Parathyroid adenoma (tissue), 2 donors: ENCODE data around the gene CHTOP.

Experiments
- H2AFZ ChIP-seq: fragments of 300-600 bp; sonication (generic); one replicate; pipeline ENCODE4 v1.7.0; 2017; ENCODE audit warnings: antibody characterized with exemption, mild to moderate bottlenecking
- H3K27ac ChIP-seq: fragments of 300-600 bp; sonication (generic); one replicate; pipeline ENCODE4 v1.7.0; 2017
- H3K27me3 ChIP-seq: fragments of 300-600 bp; sonication (generic); one replicate; pipeline ENCODE4 v1.7.0; 2017; ENCODE audit warnings: low read length; ENCODE audit not compliant: control insufficient read depth, insufficient read depth
- H3K36me3 ChIP-seq: fragments of 300-600 bp; sonication (generic); one replicate; pipeline ENCODE4 v1.7.0; 2017; ENCODE audit warnings: low read length; ENCODE audit not compliant: control insufficient read depth, insufficient read depth
- H3K4me1 ChIP-seq: fragments of 300-600 bp; sonication (generic); one replicate; pipeline ENCODE4 v1.7.0; 2017; ENCODE audit warnings: control low read depth
- H3K4me2 ChIP-seq: fragments of 300-600 bp; sonication (generic); one replicate; pipeline ENCODE4 v1.7.0; 2017; ENCODE audit warnings: low read length
- H3K4me3 ChIP-seq: fragments of 300-600 bp; sonication (generic); one replicate; pipeline ENCODE4 v1.7.0; 2017; ENCODE audit warnings: low read depth, low read length
- H3K79me2 ChIP-seq: fragments of 300-600 bp; sonication (generic); one replicate; pipeline ENCODE4 v1.7.0; 2017; ENCODE audit warnings: control low read depth
- H3K9ac ChIP-seq: fragments of 300-600 bp; sonication (generic); one replicate; pipeline ENCODE4 v1.7.0; 2017; ENCODE audit warnings: mild to moderate bottlenecking
- H3K9me3 ChIP-seq: fragments of 300-600 bp; sonication (generic); one replicate; pipeline ENCODE4 v1.7.0; 2017; ENCODE audit warnings: low read length; ENCODE audit not compliant: control insufficient read depth
- CTCF ChIP-seq: fragments of 300-600 bp; sonication (generic); IDR thresholded peaks from one replicate; pipeline ENCODE4 v1.7.0; 2017; ENCODE audit warnings: antibody characterized with exemption, mild to moderate bottlenecking
- donor health status: primary hyperparathyroidism.

CHTOP gene

GRCh38 chr1:153687346-153688125 is 53.7 kb downstream of the CHTOP start:
- H3K27ac ChIP-seq, result no peak overlapping the region
- TF ChIP-seq CTCF, result no peak
- H3K4me1 ChIP-seq, result no peaks in the 10 kb centered on the region
- H2AFZ ChIP-seq, result no peak overlapping the region
- no peaks in the 10 kb centered on the region for H3K27me3 ChIP-seq
- H3K79me2 ChIP-seq, result no peaks in the 10 kb centered on the region
- H3K9ac ChIP-seq, result no peak overlapping the region
- no peaks in the 10 kb centered on the region for H3K36me3 ChIP-seq
- H3K4me3 ChIP-seq, result no peak overlapping the region
- H3K4me2 ChIP-seq, result no peak overlapping the region
- no peaks in the 10 kb centered on the region for H3K9me3 ChIP-seq

GRCh38 chr1:153688276-153688675 is 54.4 kb downstream of the CHTOP start:
- Histone ChIP-seq H3K9me3 (no peaks in the 10 kb centered on the region), H3K27me3 (no peaks in the 10 kb centered on the region), H3K4me3 (no peak overlapping the region), H3K4me2 (no peak overlapping the region), H3K9ac (no peak overlapping the region), H3K4me1 (no peaks in the 10 kb centered on the region), H3K79me2 (no peaks in the 10 kb centered on the region), H3K27ac (no peak overlapping the region), H3K36me3 (no peaks in the 10 kb centered on the region), H2AFZ (no peak overlapping the region)
- TF ChIP-seq CTCF, result no peak

GRCh38 chr1:153688736-153689328 is 55.0 kb downstream of the CHTOP start:
- no peaks in the 10 kb centered on the region for H3K27me3 ChIP-seq
- no peak overlapping the region for H2AFZ ChIP-seq
- no peaks in the 10 kb centered on the region for H3K9me3 ChIP-seq
- TF ChIP-seq CTCF, result no peak
- H3K27ac ChIP-seq, result no peak overlapping the region
- no peak overlapping the region for H3K4me3 ChIP-seq
- H3K4me2 ChIP-seq, result no peak overlapping the region
- no peak overlapping the region for H3K9ac ChIP-seq
- no peaks in the 10 kb centered on the region for H3K79me2 ChIP-seq
- no peaks in the 10 kb centered on the region for H3K36me3 ChIP-seq
- no peaks in the 10 kb centered on the region for H3K4me1 ChIP-seq

GRCh38 chr1:153693466-153693865 is 59.6 kb downstream of the CHTOP start:
- no peak for TF ChIP-seq CTCF
- Histone ChIP-seq H3K36me3 (no peaks in the 10 kb centered on the region), H3K9me3 (no peaks in the 10 kb centered on the region), H3K4me2 (no peak overlapping the region), H3K4me3 (no peak overlapping the region), H3K79me2 (no peaks in the 10 kb centered on the region), H3K27me3 (no peaks in the 10 kb centered on the region), H3K4me1 (no peaks in the 10 kb centered on the region), H3K9ac (no peak overlapping the region), H3K27ac (no peak overlapping the region), H2AFZ (no peak overlapping the region)
